ENCODE measurements around the gene IQCB1. TPM values are rescaled to one million over a fixed set of nuclear protein-coding genes. Genes with fewer than 3 reads are reported as not detected.

Gene IQCB1
- total and polyA plus RNA-seq, 7 experiments from 2014 or later = 20.3 to 45.6 (median 35.6) TPM

DNA sequence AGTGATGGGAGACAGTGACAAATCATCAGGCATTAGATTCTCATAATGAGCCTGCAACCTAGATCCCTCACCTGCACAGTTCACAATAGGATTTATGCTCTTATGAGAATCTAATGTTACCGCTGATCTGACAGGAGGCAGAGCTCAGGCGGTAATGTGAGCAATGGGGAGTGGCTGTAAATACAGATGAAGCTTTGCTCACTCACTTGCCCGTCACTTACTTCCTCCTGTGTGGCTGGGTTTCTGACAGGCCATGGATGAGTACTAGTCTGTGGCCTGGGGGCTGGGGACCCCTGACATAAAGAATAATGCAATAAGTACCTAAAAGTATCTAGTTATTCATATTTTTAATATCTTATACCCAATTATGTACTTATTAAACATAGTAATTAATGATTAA lies 15.6 kb downstream of the IQCB1 start:
- DNase-seq (no peak), ATAC-seq (no peak)
- POLR2A ChIA-PET = no interaction called here
- no peaks in the 10 kb centered on the region for H3K27me3 Mint-ChIP-seq
- CTCF ChIA-PET = no interaction called here
- H3K36me3 ChIP-seq (ENCODE audit: control insufficient read depth in 2 of 3, insufficient read depth in 3 of 3, low read length in 3 of 3) = peaks cover 10 to 28% (median 14%) of the 10 kb centered on the region in 3 experiments
- no peak overlapping the region for H3K27ac ChIP-seq (ENCODE audit: low read depth, low read length)
- H3K27me3 ChIP-seq (ENCODE audit: control insufficient read depth in 2 of 2, insufficient read depth in 2 of 2, low read length in 2 of 2) = no peaks in the 10 kb centered on the region
- intact Hi-C loops (cut with micrococcal nuclease) = no loop called here
- peaks cover 0 to 6% (median 5%) of the 10 kb centered on the region in 3 experiments for H3K9me3 ChIP-seq (ENCODE audit: control insufficient read depth in 2 of 3, low read length in 3 of 3)
- peaks cover 29 to 74% (median 67%) of the 10 kb centered on the region in 7 donors for H3K4me1 Mint-ChIP-seq
- peaks cover 31 to 87% (median 75%) of the 10 kb centered on the region in 5 donors for H3K36me3 Mint-ChIP-seq
- H3K9me3 Mint-ChIP-seq = peaks cover 0 to 26% (median 9%) of the 10 kb centered on the region in 11 donors
- H3K4me3 ChIP-seq (ENCODE audit: low read length) = no peak overlapping the region
- H3K4me3 Mint-ChIP-seq = no peak overlapping the region
- H3K27ac Mint-ChIP-seq = no peak overlapping the region
- H3K4me1 ChIP-seq (ENCODE audit: control insufficient read depth in 2 of 2, insufficient read depth in 2 of 2, low read length in 2 of 2) = no peaks in the 10 kb centered on the region

DNA sequence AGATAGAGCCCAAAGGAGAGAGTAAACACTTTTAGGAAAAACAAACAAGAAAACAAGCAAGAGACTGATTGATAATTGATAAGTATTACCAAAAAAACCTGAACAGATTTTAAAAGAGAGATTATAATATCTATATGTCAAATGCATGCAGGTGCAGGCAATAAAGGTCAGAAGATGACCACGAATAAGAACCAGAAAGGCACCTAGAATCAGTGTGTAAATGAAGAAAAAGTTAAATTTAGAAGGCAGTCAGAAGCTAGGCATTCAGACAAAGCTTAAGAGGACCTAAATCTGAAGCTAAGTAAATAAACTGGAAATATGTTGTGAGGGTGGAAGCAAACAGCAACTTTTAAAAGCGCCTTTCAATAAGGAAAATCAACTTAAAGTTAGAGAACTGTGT lies 16.3 kb downstream of the IQCB1 start:
- peaks cover 31 to 87% (median 75%) of the 10 kb centered on the region in 5 donors for H3K36me3 Mint-ChIP-seq
- H3K27me3 Mint-ChIP-seq = no peaks in the 10 kb centered on the region
- H3K4me3 Mint-ChIP-seq = peak overlapping the region in 1 of 10 donors; percentile 29
- H3K4me1 ChIP-seq (ENCODE audit: control insufficient read depth in 2 of 2, insufficient read depth in 2 of 2, low read length in 2 of 2) = no peaks in the 10 kb centered on the region
- peaks cover 35 to 80% (median 73%) of the 10 kb centered on the region in 7 donors for H3K4me1 Mint-ChIP-seq
- no peak for ATAC-seq
- H3K4me3 ChIP-seq (ENCODE audit: low read length) = no peak overlapping the region
- no peaks in the 10 kb centered on the region for H3K27me3 ChIP-seq (ENCODE audit: control insufficient read depth in 2 of 2, insufficient read depth in 2 of 2, low read length in 2 of 2)
- CTCF ChIA-PET = no interaction called here
- POLR2A ChIA-PET = no interaction called here
- intact Hi-C loops (cut with micrococcal nuclease) = no loop called here
- peaks cover 0 to 26% (median 9%) of the 10 kb centered on the region in 11 donors for H3K9me3 Mint-ChIP-seq
- no peak overlapping the region for H3K27ac ChIP-seq (ENCODE audit: low read depth, low read length)
- peak overlapping the region in 4 of 9 donors; percentile 20 to 76 (median 26) for H3K27ac Mint-ChIP-seq
- no peak for DNase-seq
- peaks cover 8 to 22% (median 10%) of the 10 kb centered on the region in 3 experiments for H3K36me3 ChIP-seq (ENCODE audit: control insufficient read depth in 2 of 3, insufficient read depth in 3 of 3, low read length in 3 of 3)
- H3K9me3 ChIP-seq (ENCODE audit: control insufficient read depth in 2 of 3, low read length in 3 of 3) = peaks cover 0 to 6% (median 5%) of the 10 kb centered on the region in 3 experiments

DNA sequence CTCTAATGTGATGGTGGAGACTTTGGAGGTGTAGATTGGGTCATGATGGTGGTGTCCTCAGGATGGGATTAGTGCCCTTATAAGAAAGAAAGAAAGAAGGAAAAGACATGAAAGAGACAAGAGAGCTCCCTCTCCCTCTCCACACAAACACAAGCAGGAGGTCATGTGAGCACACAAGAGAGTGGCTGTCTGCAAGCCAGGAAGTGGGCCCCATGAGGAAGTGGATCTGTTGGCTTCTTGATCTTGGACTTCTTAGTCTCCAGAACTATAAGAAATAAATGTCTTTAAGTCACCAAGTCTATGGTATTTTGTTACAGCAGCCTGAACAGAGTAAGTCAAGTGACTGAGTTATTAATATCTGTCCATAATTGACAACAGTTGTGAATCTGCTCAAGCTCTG lies 17.1 kb downstream of the IQCB1 start:
- peaks cover 38 to 80% (median 73%) of the 10 kb centered on the region in 7 donors for H3K4me1 Mint-ChIP-seq
- Histone ChIP-seq H3K4me3 (ENCODE audit: low read length) (no peak overlapping the region), H3K36me3 (ENCODE audit: control insufficient read depth in 2 of 3, insufficient read depth in 3 of 3, low read length in 3 of 3) (peaks cover 4 to 14% (median 4%) of the 10 kb centered on the region in 3 experiments), H3K27me3 (ENCODE audit: control insufficient read depth in 2 of 2, insufficient read depth in 2 of 2, low read length in 2 of 2) (no peaks in the 10 kb centered on the region), H3K4me1 (ENCODE audit: control insufficient read depth in 2 of 2, insufficient read depth in 2 of 2, low read length in 2 of 2) (no peaks in the 10 kb centered on the region), H3K27ac (ENCODE audit: low read depth, low read length) (no peak overlapping the region), H3K9me3 (ENCODE audit: control insufficient read depth in 2 of 3, low read length in 3 of 3) (no peaks in the 10 kb centered on the region)
- H3K36me3 Mint-ChIP-seq = peaks cover 26 to 82% (median 70%) of the 10 kb centered on the region in 5 donors
- intact Hi-C loops (cut with micrococcal nuclease) = no loop called here
- POLR2A ChIA-PET = no interaction called here
- peak overlapping the region in 4 of 10 donors; percentile 5 to 52 (median 17) for H3K4me3 Mint-ChIP-seq
- CTCF ChIA-PET = no interaction called here
- DNase-seq (no peak), ATAC-seq (no peak)
- H3K27me3 Mint-ChIP-seq = no peaks in the 10 kb centered on the region
- peaks cover 0 to 19% (median 5%) of the 10 kb centered on the region in 11 donors for H3K9me3 Mint-ChIP-seq
- peak overlapping the region in 3 of 9 donors; percentile 9 to 34 (median 22) for H3K27ac Mint-ChIP-seq

DNA sequence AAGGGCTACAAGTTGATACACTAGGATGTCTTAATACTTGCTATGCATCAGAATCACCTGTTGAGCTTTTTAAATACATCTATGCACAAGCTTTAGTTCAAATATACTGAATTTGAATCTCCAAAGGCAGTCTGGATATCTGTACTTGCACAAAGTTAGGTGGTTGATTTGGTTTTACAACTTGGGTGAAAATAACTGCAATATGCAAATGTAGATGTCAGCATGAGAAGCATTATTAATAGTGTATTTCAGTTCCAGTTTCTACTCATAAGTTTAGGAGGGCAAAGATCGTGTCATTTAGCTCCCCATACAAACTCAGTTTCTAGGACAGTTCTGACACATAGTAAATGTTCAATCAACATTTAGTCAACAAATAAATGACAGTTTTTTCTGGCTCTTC lies 25.6 kb downstream of the IQCB1 start:
- Histone ChIP-seq H3K36me3 (ENCODE audit: control insufficient read depth in 2 of 3, insufficient read depth in 3 of 3, low read length in 3 of 3) (peaks cover 3 to 38% (median 4%) of the 10 kb centered on the region in 3 experiments), H3K27me3 (ENCODE audit: control insufficient read depth in 2 of 2, insufficient read depth in 2 of 2, low read length in 2 of 2) (no peaks in the 10 kb centered on the region), H3K4me1 (ENCODE audit: control insufficient read depth in 2 of 2, insufficient read depth in 2 of 2, low read length in 2 of 2) (no peaks in the 10 kb centered on the region), H3K27ac (ENCODE audit: low read depth, low read length) (no peak overlapping the region), H3K4me3 (ENCODE audit: low read length) (no peak overlapping the region), H3K9me3 (ENCODE audit: control insufficient read depth in 2 of 3, low read length in 3 of 3) (no peaks in the 10 kb centered on the region)
- ATAC-seq (no peak), DNase-seq (no peak)
- ChIA-PET CTCF (interaction anchor here (0.6 kb wide), 1 partner anchor 48 kb away, joined by 3 read pairs; no protein-coding TSS in a partner anchor), POLR2A (no interaction called here)
- H3K27ac Mint-ChIP-seq = no peak overlapping the region
- peaks cover 9 to 28% (median 12%) of the 10 kb centered on the region in 7 donors for H3K4me1 Mint-ChIP-seq
- intact Hi-C loops (cut with micrococcal nuclease) = no loop called here
- no peaks in the 10 kb centered on the region for H3K9me3 Mint-ChIP-seq
- no peaks in the 10 kb centered on the region for H3K27me3 Mint-ChIP-seq
- H3K4me3 Mint-ChIP-seq = no peak overlapping the region
- H3K36me3 Mint-ChIP-seq = peaks cover 20 to 55% (median 36%) of the 10 kb centered on the region in 5 donors

DNA sequence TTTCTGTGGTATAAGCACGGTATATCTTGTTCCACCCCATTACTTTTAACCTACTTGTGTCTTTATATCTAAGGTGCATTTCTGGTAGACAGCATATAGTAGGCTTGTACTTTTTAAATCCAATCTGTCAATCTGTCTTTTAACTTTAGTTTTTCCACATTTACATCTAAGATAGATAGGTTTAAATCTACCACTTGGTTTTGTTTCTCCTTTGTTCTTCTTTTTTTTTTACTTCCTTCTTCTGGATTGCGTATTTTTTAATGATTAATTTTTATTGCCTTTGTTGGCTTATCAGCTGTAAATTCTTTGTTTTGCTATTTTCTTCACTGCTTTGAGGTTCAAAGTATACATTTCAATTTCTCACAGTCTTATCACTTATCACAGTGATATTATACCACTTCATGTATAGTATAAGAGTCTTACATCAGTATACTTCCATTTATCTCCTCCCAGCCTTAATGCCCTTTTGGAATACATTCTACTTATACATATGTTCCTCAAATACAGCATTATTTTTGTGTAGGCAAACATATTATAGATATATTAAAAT lies 31.0 kb downstream of the IQCB1 start:
- H3K9me3 ChIP-seq (ENCODE audit: control insufficient read depth in 2 of 3, low read length in 3 of 3) = no peaks in the 10 kb centered on the region
- peaks cover 15 to 54% (median 27%) of the 10 kb centered on the region in 5 donors for H3K36me3 Mint-ChIP-seq
- H3K4me3 ChIP-seq (ENCODE audit: low read length) = no peak overlapping the region
- CTCF ChIA-PET = no interaction called here
- peaks cover 3 to 18% (median 4%) of the 10 kb centered on the region in 3 experiments for H3K36me3 ChIP-seq (ENCODE audit: control insufficient read depth in 2 of 3, insufficient read depth in 3 of 3, low read length in 3 of 3)
- ATAC-seq (no peak), DNase-seq (no peak)
- no peak overlapping the region for H3K27ac ChIP-seq (ENCODE audit: low read depth, low read length)
- POLR2A ChIA-PET = no interaction called here
- no peaks in the 10 kb centered on the region for H3K4me1 ChIP-seq (ENCODE audit: control insufficient read depth in 2 of 2, insufficient read depth in 2 of 2, low read length in 2 of 2)
- no peaks in the 10 kb centered on the region for H3K27me3 ChIP-seq (ENCODE audit: control insufficient read depth in 2 of 2, insufficient read depth in 2 of 2, low read length in 2 of 2)
- H3K4me3 Mint-ChIP-seq = no peak overlapping the region
- H3K9me3 Mint-ChIP-seq = no peaks in the 10 kb centered on the region
- H3K27me3 Mint-ChIP-seq = no peaks in the 10 kb centered on the region
- H3K4me1 Mint-ChIP-seq = peaks cover 0 to 10% (median 0%) of the 10 kb centered on the region in 7 donors
- H3K27ac Mint-ChIP-seq = peak overlapping the region in 2 of 9 donors; percentile 34 to 47
- intact Hi-C loops (cut with micrococcal nuclease) = no loop called here

DNA sequence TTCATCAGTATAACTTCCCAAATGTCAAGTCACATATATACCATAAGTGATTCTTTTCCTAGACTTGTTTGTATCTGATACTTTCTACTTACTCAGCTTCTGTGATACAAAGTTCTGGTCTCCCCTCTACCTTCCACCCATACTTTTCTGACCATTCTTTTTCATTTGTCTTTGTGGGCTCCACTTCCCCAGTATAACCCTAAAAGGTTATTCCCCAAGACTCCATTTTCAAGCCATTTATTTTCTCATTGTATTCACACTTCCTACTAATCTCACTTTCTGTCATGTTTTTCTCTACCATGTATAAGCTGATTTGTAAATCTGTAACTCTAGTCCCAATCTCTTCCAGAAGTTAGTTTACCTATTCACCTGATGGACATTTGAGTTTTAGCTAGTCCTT lies 34.0 kb downstream of the IQCB1 start:
- Histone ChIP-seq H3K36me3 (ENCODE audit: control insufficient read depth in 2 of 3, insufficient read depth in 3 of 3, low read length in 3 of 3) (peaks cover 0 to 15% (median 4%) of the 10 kb centered on the region in 3 experiments), H3K9me3 (ENCODE audit: control insufficient read depth in 2 of 3, low read length in 3 of 3) (no peaks in the 10 kb centered on the region), H3K27ac (ENCODE audit: low read depth, low read length) (no peak overlapping the region), H3K27me3 (ENCODE audit: control insufficient read depth in 2 of 2, insufficient read depth in 2 of 2, low read length in 2 of 2) (no peaks in the 10 kb centered on the region), H3K4me1 (ENCODE audit: control insufficient read depth in 2 of 2, insufficient read depth in 2 of 2, low read length in 2 of 2) (no peaks in the 10 kb centered on the region), H3K4me3 (ENCODE audit: low read length) (no peak overlapping the region)
- H3K9me3 Mint-ChIP-seq = no peaks in the 10 kb centered on the region
- intact Hi-C loops (cut with micrococcal nuclease) = no loop called here
- CTCF ChIA-PET = no interaction called here
- ATAC-seq (no peak), DNase-seq (no peak)
- H3K4me1 Mint-ChIP-seq = peaks cover 0 to 8% (median 0%) of the 10 kb centered on the region in 7 donors
- H3K4me3 Mint-ChIP-seq = no peak overlapping the region
- POLR2A ChIA-PET = no interaction called here
- H3K27me3 Mint-ChIP-seq = no peaks in the 10 kb centered on the region
- peaks cover 15 to 49% (median 27%) of the 10 kb centered on the region in 5 donors for H3K36me3 Mint-ChIP-seq
- H3K27ac Mint-ChIP-seq = peak overlapping the region in 3 of 9 donors; percentile 0 to 46 (median 1)

DNA sequence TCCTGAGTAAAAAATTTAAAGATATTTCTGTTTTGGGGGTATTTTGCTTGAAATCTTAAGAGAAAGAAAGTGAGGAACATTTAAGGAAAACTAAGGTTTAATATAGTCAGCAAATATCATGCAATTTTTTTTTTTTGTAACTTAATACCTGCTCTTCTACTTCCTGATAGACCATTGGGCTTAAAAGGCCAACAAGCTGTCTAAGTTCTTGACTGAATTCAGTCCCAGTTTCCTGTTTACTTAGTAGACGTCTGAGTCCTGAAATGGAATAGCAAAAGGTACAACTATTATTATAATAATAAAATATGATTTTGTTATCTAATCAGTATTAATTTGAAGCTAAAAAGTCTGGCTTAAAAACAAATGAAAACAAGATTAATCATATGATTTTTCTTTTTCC lies 37.9 kb downstream of the IQCB1 start:
- Histone ChIP-seq H3K27me3 (ENCODE audit: control insufficient read depth in 2 of 2, insufficient read depth in 2 of 2, low read length in 2 of 2) (no peaks in the 10 kb centered on the region), H3K9me3 (ENCODE audit: control insufficient read depth in 2 of 3, low read length in 3 of 3) (no peaks in the 10 kb centered on the region), H3K4me3 (ENCODE audit: low read length) (no peak overlapping the region), H3K27ac (ENCODE audit: low read depth, low read length) (no peak overlapping the region), H3K4me1 (ENCODE audit: control insufficient read depth in 2 of 2, insufficient read depth in 2 of 2, low read length in 2 of 2) (no peaks in the 10 kb centered on the region), H3K36me3 (ENCODE audit: control insufficient read depth in 2 of 3, insufficient read depth in 3 of 3, low read length in 3 of 3) (peaks cover 0 to 14% (median 4%) of the 10 kb centered on the region in 3 experiments)
- no peak for ATAC-seq
- no peak for DNase-seq
- H3K4me1 Mint-ChIP-seq = peaks cover 0 to 6% (median 0%) of the 10 kb centered on the region in 7 donors
- H3K4me3 Mint-ChIP-seq = no peak overlapping the region
- no peak overlapping the region for H3K27ac Mint-ChIP-seq
- ChIA-PET CTCF (no interaction called here), POLR2A (no interaction called here)
- intact Hi-C loops (cut with micrococcal nuclease) = loop anchor here in 1 of 2 donors (5.0 kb wide), 1 partner anchor 35 kb away; no protein-coding TSS in a partner anchor
- no peaks in the 10 kb centered on the region for H3K27me3 Mint-ChIP-seq
- H3K36me3 Mint-ChIP-seq = peaks cover 3 to 40% (median 19%) of the 10 kb centered on the region in 5 donors
- H3K9me3 Mint-ChIP-seq = no peaks in the 10 kb centered on the region

All from naive thymus-derived CD4-positive, alpha-beta T cell (primary cell).